Measurements from ENCODE around the gene GALNT16.

GRCh38 chr14:69291891-69292561 lies 32.1 kb downstream of the GALNT16 start:
- TF ChIP-seq CTCF (IDR thresholded peaks at IDR 0.05) (no peak), POLR2AphosphoS5 (IDR thresholded peaks at IDR 0.05) (no peak), POLR2A (IDR thresholded peaks at IDR 0.05) (no peak), EP300 (IDR thresholded peaks at IDR 0.05) (no peak)

Data from suprapubic skin (tissue), 4 donors.